ENCODE measurements around the gene GNG11.

DNA sequence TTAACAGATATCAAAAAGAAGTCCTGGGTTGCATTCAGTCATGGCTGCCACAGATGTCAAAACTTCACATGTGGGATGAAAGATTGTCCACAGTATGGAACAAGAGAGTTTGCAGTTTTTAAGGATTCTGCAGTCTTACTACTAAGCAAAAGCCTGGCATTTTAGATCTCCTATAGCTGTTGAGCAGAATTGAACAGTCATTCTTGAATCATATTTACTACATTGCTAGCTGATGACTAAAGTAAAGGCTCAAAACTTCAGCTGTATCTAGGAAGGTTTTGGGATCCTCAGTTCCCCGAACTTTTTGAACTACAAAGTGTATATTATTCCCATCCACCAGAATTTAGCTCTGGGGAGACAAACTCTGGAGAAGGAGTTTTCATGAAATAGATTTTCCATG lies 51.6 kb downstream of the GNG11 start:
- TF ChIP-seq, protein P1, sequence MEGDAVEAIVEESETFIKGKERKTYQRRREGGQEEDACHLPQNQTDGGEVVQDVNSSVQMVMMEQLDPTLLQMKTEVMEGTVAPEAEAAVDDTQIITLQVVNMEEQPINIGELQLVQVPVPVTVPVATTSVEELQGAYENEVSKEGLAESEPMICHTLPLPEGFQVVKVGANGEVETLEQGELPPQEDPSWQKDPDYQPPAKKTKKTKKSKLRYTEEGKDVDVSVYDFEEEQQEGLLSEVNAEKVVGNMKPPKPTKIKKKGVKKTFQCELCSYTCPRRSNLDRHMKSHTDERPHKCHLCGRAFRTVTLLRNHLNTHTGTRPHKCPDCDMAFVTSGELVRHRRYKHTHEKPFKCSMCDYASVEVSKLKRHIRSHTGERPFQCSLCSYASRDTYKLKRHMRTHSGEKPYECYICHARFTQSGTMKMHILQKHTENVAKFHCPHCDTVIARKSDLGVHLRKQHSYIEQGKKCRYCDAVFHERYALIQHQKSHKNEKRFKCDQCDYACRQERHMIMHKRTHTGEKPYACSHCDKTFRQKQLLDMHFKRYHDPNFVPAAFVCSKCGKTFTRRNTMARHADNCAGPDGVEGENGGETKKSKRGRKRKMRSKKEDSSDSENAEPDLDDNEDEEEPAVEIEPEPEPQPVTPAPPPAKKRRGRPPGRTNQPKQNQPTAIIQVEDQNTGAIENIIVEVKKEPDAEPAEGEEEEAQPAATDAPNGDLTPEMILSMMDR (IDR thresholded peaks at IDR 0.05; ENCODE audit: low read depth, low read length, poor library complexity, severe bottlenecking): no peak
- no peak for TF ChIP-seq EZH2phosphoT487 (IDR thresholded peaks at IDR 0.05; ENCODE audit: borderline replicate concordance, low read length)

All from DOHH2 (cell line).